NK-92 treated with Interleukin-12 subunit alpha and Interleukin-12 subunit beta, amount 100 ng/mL, for 24 hours (cell line): Measurements from ENCODE around the gene FHL2.
"Not testable (repeated sequence)": the region's sequence is repeated elsewhere in the genome, so short reads cannot be mapped to it uniquely, and the experiment has no call there.

ENCODE experiments used
- DNase-seq: peaks from one replicate; lab custom pipeline; 2025; lab: John Stamatoyannopoulos, UW

The FHL2 gene, protein sequence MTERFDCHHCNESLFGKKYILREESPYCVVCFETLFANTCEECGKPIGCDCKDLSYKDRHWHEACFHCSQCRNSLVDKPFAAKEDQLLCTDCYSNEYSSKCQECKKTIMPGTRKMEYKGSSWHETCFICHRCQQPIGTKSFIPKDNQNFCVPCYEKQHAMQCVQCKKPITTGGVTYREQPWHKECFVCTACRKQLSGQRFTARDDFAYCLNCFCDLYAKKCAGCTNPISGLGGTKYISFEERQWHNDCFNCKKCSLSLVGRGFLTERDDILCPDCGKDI

DNA sequence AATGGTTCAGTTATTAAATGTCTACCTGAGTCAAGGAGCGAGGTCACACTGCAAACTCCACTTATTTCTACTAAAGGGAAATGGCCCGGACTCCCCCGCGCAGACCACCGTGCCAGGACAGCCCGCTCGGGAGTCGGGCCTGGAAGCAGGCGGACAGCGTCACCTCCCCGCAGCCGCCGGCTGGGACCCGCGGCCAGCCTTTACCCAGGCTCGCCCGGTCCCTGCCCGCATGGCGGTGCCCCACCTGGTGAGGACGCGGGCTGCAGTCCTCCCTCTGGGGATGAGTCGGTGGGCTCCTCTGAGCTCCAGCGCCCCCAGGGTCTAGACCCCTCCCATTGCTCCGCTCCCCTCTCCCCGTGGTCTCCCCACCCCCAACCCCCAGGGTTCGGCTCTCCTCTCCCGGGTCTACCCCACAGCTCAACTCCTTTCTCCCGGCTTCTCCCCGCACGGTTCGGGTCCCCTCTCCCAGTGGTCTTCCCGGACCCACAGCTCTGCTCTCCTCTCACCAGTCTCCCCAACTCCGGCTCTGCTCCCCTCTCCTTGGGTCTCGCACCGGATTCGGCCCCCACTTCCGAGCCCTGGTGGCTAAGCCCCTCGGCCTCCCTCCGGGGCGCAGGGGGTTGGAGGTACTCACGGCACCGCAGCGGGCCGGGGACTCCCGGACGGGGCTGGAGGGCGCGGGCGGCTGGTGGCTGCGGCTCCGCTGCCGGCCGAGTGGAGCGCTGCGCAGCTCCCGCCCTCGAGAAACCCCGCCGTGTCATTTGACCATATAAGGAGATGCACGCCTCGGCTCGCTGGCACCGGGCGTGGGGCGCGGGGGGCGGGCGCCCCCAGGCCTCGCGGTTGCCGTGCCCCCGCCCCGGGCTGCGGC is at the start of gene FHL2:
TSS of gene FHL2 (minus strand) at position 716 of the 871 bp plus-strand sequence. CDS start 12,535 bp downstream, outside the sequence.
- DNase-seq: no peak

DNA sequence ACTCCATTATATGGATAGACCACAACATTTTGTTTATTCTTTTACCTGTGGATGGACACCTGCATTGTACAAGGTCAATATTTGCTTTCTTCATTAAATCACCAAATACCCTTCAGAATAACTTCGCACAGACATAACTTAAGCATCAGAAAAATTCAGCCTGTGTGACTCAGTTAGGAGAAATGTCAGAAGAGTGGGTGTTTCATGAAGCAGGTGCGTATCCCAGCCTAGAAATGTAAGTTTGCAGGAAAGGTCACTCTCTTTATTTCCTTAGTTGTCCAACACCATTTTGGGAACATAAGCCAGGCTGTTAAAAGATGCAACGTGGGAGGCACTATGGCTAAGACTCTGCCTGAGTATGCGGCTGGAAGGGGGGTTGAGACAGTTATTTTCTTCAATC is 48.6 kb upstream of the FHL2 start:
- DNase-seq: no peak

DNA sequence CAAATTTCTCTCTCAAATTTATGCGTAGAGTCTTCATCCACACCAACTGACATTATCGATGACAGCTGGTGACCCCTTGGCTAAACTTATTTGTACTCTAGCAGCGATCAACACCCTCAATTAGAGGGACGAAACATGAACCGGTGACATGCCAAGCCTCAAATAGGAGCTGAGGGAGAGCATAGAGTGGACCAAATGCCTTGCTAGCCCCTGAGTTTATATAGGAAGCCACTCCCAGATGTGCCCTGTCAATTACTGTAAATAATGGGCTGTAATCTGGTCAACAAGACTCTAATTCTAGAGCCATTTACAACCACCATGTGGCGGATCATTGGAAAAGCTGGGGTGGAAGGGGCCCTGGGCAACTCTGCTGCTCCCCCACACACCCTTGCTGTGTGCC is 47.6 kb upstream of the FHL2 start:
- DNase-seq: no peak

DNA sequence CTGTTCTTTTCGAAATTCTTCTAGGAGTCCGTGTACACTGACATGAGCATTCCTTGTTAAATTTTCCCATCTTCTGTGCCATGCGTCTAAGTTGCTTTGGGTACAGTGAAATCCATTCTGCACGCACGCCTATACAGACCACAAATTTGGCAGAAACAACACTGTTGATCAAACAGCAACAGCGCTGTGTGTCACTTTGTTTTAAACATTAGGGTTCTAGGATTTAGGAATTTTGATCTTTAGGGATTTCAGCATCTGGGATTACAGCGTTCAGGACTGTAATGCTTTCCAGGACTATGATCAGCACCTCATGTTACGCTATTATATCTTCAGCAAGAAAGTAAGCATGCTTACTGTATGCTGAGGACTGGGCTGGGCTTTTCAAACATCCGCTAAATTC is 47.1 kb upstream of the FHL2 start:
- DNase-seq: no peak

DNA sequence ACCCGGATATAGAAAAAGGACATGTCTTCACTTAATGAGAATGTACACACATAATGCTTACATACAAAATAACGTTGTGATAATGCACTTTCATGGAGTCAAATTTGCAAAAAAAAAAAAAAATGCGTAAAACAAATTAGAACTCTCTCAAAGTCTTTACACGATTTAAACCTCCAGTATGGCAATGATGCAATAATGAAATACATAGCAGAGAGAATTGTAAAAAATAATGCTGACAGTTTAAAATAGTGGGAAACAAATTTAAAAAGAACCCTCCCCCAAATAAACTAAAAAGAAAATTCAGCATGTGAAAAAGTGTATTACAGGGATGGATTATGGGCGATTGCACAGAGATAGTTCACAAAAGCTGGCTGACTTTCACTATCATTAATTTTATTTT is 46.6 kb upstream of the FHL2 start:
- no peak for DNase-seq

DNA sequence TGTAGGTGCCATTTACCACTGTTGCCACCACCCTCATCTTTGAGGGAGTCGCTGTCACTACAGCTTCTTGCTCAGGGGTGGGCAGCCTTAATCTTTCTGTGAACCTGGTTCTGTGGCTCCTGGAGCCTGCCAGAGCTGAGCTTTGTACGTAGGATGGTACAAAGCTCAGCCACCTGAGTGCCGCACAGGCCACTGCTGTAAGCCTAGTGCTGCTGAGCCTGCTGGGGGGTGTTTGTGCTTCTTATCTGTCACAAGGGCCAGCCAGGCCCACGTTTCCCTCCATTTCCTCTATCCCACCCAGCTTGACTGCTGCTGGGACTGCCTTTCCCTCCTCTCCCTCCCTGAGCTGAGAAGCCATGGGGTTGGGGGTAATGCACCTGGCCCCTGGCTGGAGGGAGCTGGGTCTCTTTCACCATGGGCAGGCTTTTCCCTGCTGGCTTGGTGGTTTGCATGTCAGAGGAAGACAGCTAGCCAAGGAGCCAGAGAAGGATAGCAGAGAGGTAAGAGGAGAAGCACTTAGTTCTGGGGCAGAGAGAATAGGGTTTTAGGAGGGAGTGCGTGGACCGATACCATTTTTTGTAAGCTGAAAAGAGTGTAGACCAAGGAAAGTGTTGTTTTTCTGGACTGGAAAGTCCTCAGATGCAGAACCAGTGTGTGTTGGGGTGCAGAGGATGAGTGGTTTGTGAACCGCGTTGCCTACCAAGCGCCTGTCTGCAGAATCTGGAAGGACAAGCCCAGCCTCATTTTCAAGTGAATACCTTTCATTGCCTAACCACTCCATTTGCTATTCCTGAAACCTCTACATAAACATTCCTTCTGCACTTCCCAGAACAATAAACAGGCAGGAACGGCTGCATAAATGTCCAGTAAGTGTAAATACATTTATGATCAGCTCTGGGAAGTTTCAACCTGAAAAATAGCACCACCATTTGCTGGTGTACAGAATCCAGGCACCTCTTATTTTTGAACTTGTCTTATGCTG is 45.1 kb upstream of the FHL2 start:
- DNase-seq: no peak

DNA sequence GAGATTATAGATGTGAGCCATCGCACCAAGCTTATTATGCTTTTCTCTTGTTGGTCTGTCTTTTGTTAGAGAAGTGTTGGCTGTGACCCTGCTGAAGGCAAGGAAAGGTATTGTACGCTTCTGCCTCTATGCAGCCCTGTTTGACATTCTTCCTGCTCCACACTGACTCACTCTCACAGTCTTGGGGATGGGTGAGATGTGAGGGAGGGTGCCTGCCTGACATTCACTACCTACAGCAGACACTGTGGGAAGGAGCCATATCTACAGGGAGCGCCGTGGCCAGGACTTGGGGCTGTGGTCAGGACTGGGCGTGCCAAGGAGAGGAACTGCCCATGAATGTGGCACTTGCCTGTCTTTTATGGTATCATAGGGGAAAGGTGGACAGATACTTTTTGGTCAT is 43.9 kb upstream of the FHL2 start:
- DNase-seq: no peak

DNA sequence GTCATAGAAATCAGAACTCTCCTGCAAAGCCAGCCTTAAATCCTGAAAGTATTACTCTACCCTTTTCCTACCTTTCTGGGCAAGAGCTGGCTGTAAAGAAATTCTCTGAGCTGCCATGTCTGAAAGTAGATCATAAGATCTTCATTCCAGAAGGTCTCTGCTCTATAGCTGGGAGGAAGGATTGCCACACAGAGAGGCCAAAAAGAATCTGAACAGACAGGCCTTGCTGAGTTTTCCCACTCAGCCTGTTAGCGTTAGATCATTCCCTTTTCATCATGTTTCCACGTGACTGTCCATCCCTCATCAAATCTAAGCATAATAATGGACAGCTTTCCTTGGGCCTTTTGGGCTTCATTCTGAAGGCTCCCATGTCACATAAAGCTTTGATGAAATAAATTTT is 43.2 kb upstream of the FHL2 start:
- no peak for DNase-seq

DNA sequence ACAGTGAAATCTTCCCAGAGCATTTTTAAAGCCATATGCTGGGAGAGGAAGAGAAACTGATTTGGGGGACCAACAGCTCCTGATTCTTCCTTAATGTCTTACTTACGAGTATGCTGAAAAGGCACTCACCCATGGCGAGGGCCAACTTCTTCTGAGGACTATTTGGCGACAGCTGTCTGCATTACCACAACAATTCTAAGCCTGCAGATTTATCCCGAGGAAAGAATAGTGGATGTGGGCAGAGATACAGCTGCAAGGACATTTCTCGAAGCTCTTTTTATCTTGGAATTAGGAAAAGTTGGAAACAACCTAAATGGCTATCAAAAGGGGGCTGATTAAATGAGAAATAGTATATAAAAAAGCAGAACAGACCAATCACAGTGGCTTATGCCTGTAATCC is 40.3 kb upstream of the FHL2 start:
- DNase-seq: no peak

DNA sequence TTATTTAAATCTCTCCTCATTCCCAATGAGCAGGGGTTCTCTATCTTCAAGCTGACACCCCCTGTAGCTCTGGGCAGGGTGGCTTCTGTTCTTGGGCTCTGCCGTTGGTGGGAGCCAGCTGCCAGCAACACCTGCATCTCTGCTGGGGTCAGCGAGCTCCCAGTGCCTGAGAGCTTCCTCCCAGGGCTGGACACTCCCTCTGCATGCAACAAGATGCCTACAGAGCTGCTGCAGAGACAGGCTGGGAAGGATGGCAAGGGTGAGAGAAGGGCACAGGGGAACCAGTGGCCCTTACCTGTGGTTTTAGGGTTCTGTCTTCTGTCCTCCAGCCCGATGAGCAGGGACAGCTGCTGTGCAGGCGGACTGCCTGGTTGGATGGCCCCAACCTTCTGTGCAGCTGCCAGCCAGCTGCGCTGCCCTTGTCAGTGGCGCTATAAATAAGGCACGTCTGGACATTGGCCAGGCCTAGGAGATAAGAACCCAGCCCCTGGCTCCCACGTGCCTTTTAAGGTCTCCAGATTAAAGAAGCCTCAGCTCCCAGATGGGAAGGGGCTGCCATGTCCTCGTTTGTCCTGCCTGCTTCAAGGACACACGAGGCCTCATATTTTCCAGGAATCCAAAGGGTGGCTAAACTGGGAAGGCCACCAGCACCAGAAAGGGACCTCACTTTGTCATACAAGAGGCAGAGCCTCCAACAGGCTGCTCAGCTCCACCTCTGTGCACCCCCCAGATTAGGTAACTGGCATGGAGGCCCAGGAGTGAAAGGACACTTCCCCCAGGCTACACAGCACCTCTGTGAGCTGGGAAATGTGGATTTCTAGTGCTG is 39.5 kb upstream of the FHL2 start:
- DNase-seq: no peak

DNA sequence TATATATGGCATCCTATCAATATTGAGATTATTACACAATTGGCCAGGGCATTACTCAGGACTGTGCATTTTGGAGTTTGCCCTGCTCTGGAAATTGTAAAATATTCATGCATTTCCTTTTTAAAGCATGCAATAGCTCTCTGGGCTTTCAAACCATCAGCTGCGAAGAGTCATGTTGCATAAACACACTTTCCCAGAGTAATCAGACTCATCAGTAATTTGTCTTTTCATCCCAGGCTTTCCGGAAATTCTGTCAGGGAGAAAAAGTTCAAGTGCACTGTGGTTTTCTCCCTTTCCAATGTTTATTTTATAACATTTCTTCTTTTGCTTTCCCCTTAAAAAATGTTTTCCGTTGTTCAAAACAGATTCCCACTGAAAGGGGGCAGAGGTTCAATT is 38.9 kb upstream of the FHL2 start:
- no peak for DNase-seq

DNA sequence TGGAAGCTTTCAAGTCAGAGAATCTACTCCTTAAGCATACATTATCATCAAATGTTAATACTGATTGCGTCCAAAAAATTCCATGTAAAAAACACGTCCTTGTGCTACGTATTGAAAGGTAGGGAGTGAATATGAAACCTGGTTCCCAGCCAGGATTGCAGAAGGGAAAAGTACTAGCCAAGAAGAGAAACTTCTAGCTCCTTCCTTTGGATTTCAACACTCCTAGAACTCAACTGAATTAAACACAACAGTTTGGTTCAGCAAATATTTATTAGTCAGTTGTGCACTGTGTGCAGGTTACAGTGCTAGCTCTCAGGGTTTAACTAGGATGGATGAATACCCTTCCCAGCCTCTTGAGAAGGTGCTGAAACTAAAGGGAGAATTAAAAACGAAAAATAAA is 33.9 kb upstream of the FHL2 start:
- DNase-seq: no peak

DNA sequence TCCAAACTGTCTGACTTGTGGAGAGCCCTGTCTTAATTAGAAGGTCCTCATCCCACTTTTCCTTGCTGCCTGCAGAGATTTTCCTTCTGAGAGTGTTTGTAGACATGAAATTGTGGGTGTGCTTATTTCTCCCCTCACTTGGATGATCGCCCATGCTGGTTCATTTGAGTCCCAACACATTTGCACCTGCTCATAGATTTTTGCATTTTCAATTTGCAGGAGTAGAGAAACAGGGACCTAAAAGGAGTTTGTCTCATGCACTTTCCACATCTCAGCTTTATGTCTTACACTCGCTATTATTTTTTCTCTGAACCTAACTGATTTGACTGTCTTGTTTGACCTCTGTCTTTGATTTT is 33.2 kb upstream of the FHL2 start:
- no peak for DNase-seq

DNA sequence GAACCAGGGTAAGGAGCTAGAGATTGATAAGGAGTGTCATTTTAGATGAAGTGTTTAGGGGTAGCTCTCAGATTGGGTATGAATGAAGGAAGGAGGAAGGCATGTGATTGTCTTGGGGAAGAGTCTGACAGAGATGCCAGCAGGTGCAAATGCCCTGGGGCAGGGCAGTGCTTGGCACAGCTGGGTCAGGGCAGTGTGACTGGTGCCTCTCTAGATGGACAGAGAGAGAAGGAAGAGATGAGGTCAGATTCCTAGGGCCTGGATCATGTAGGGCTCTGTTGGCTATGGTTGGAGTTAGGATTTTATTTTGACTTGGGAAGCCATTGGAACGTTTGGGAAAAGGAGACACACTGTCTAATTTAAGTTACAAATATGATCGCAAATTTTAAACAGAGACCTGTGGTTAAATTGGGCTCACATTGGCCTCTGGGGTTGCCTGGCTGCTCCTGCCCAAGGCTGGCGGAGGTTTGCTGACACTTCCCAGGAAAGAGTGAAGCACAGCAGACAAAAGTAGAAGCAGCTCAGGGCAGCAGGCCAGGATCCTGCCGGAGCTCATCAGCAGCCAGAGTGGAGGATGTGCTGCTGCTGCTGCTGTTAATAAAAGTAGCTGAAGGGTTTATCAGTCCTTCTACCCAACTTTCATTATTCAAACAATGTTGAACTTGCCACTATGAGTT is 32.7 kb upstream of the FHL2 start:
- no peak for DNase-seq

DNA sequence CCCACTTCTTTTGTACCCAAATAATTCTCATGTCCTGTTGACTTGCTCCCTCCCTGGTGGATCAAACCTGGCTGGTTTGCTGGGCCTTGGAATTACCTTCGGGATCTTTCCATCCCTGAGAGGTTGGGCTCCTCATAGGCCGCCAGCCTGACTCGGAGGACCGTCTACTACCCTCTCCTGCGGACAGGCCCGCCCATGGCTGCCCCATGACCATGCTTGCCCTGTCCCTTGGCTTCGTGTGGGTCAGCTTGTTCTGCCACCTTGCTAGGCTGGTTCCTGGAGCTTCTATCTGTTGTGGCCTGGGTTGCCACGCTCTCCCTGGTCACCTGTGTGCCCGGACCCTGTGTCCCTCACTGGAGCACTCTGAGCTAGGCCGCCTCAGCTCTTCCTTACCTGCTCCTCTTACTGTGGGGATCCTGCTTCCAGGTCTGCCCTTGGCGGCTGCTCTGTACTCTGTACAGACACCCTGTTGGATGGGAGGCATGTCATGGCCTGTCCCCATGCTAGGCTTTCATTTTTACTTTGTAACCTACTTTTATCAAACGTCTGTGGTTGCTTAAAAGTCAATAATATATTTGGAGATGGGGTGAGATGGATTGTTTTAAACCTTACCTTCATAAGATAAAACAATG is 29.7 kb upstream of the FHL2 start:
- DNase-seq: no peak

DNA sequence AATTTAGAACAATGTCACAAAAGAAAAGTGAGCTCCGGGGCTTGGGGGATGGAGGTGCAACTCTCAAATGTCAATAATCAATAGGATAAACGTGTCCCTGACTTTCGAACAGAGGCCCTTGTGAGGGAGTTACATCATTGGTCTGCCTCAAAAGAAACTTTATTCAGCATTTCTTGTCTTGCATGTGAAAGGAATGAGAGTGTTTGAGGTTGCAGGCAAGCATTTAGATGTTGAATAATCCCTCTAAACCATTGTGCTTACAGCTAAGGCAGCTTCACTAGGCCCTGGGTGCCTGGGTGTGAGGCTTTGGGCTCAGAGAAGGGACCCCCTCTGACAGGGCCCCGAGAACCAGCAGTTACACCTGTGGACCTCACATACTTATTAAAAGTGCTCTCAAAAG is 28.6 kb upstream of the FHL2 start:
- no peak for DNase-seq

DNA sequence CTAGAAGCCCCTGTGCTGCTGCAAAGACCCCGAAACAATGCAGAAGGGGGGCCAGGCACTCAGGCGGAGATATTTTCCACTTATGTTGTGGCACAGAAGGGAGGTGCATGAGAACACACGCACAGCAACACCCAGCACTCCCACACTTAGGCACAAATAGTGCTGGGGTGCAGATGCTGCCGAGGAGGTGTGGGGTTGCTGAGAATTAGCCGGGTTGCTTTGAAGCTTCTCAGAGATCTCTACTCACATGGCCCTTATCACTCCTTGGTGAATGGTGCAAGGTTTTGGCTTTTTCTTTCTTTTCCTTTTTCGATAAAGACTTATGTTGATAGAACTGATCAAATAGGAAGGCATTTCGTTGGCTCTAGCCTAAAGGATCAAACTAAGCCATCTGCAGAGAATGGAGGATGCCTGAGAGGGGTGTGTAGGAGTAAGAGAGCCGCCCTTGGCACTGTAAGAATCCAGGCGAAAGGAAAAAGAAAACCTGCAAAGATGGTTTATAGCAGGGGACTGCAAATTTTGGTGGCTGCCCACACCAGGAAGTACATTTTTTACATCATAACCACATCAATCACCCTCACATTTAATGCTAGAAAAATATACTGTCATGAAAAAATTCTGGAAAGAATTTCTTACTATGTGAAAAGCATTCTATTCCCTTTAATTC is 27.9 kb upstream of the FHL2 start:
- DNase-seq: no peak

DNA sequence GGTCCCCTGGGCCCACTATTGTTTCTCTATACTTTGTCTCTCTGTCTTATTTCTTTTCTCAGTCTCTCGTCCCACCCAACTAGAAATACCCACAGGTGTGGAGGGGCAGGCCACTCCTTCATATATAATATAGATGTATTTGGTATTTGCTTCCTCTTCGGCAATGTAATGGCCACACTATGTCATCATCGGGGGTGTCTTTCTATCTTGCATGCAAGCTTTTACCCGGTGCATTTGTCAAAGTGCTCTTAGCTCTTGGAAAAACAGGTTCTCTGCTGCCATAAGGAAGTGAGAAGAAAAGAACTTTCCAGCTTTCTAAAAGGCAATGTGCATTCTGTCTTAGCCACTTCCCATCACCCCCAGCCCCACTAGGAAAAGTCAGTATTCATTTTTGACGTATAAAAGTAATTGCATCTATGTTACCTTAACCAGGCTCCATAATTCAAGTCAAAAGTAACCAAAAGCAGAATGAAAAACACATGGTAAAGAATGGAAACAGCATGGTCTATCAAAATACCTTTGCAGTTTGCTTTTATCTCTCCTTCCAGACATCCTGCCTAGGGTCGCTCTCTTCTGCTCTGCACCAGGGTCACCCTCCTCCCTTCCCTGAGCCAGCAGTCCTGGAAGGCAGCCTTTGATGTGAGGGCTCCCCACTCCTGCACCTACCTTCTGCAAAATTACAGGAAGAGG is 27.2 kb upstream of the FHL2 start:
- no peak for DNase-seq

DNA sequence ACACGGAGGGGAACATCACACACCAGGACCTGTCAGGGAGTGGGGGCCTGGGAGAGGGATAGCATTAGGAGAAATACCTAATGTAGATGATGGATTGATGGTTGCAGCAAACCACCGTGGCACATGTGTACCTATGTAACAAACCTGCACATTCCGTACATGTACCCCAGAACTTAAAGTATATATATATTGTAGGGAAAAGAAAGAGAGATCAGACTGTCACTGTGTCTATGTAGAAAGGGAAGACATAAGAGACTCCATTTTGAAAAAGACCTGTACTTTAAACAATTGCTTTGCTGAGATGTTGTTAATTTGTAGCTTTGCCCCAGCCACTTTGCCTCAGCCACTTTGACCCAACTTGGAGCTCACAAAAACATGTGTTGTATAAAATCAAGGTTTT is 26.0 kb upstream of the FHL2 start:
- DNase-seq: not testable (repeated sequence)
